IMR-90 (cell line): ENCODE results near the gene CHDH. TPM values are rescaled to one million over a fixed set of nuclear protein-coding genes. Genes with fewer than 3 reads are reported as not detected.
A peak's percentile ranks its signal among the peaks of the same experiment; 100 is the strongest.

Experiments
- ATAC-seq: fragments of 200-7000 bp; cut with Tn5 transposase; 2 replicates; pipeline ENCODE4 v1.9.1; 2020; ENCODE audit warnings: low read depth, mild to moderate bottlenecking, moderate library complexity
- BruUV-seq: library from RNA; stranded (reverse); fragments of 400-500 nt; replicated peaks from 2 replicates; lab custom pipeline; 2021; lab: Mats Ljungman, UMichigan
- CTCF ChIA-PET: fragments of 300-600 bp; formaldehyde crosslinking; extraction: SDS; loops from one replicate; lab custom pipeline; 2021; ENCODE audit warnings: antibody characterized with exemption; lab: Yijun Ruan, JAX
- POLR2A ChIA-PET: fragments of 300-600 bp; sonication (Branson Sonifier 250); formaldehyde crosslinking; loops from one replicate; lab custom pipeline; 2022; ENCODE audit warnings: antibody characterized with exemption; ENCODE audit not compliant: unreplicated experiment; lab: Charles Lee
- DNase-seq: peaks from one replicate; pipeline ENCODE4 v3.0.0; 2013
- H2AFZ ChIP-seq: replicated peaks from 2 replicates; pipeline ENCODE3; 2013; ENCODE audit warnings: low read length, mild to moderate bottlenecking; ENCODE audit not compliant: poor library complexity
- H2AK5ac ChIP-seq: 2 replicates; pipeline ENCODE4 v1.6.1; 2013; ENCODE audit warnings: low read depth, low read length, inconsistent platforms
- H2AK9ac ChIP-seq: replicated peaks from 2 replicates; pipeline ENCODE3; 2013; ENCODE audit warnings: mild to moderate bottlenecking, low read depth, low read length, moderate library complexity; ENCODE audit not compliant: poor library complexity
- H2BK120ac ChIP-seq: 2 replicates; pipeline ENCODE4 v1.6.1; 2013; ENCODE audit warnings: low read depth, low read length, inconsistent platforms
- H2BK15ac ChIP-seq: 3 replicates; pipeline ENCODE4 v1.6.1; 2013; ENCODE audit warnings: low read depth, low read length, inconsistent platforms
- H2BK20ac ChIP-seq: 2 replicates; pipeline ENCODE4 v1.6.1; 2013; ENCODE audit warnings: low read depth, mild to moderate bottlenecking, inconsistent platforms, low read length, moderate library complexity
- H2BK5ac ChIP-seq: 2 replicates; pipeline ENCODE4 v1.6.1; 2013; ENCODE audit warnings: mild to moderate bottlenecking, low read depth, low read length, inconsistent platforms; ENCODE audit not compliant: poor library complexity, severe bottlenecking
- H3K14ac ChIP-seq: replicated peaks from 2 replicates; pipeline ENCODE4 v1.6.1; 2013; ENCODE audit warnings: low read depth, low read length, inconsistent platforms
- H3K18ac ChIP-seq: 2 replicates; pipeline ENCODE4 v1.6.1; 2013; ENCODE audit warnings: low read depth, low read length, control low read depth
- H3K23ac ChIP-seq: 2 replicates; pipeline ENCODE4 v1.6.1; 2013; ENCODE audit warnings: low read depth, low read length, inconsistent platforms
- H3K27ac ChIP-seq: 2 replicates; pipeline ENCODE4 v1.5.1; 2013; ENCODE audit warnings: mild to moderate bottlenecking, control low read depth, low read length; ENCODE audit not compliant: insufficient read depth
- H3K27me3 ChIP-seq: 2 replicates; pipeline ENCODE4 v1.6.1; 2013; ENCODE audit warnings: low read length; ENCODE audit not compliant: control insufficient read depth, insufficient read depth
- H3K36me3 ChIP-seq: 2 replicates; pipeline ENCODE4 v1.6.1; 2013; ENCODE audit warnings: low read length, mixed read lengths; ENCODE audit not compliant: control insufficient read depth, insufficient read depth
- H3K4ac ChIP-seq: 2 replicates; pipeline ENCODE4 v1.6.1; 2013; ENCODE audit warnings: low read depth, low read length, inconsistent platforms
- H3K4me1 ChIP-seq: 2 replicates; pipeline ENCODE4 v1.6.1; 2013; ENCODE audit warnings: low read length, mixed read lengths; ENCODE audit not compliant: control insufficient read depth, insufficient read depth
- H3K4me2 ChIP-seq: 2 replicates; pipeline ENCODE4 v1.6.1; 2013; ENCODE audit warnings: low read depth, mild to moderate bottlenecking, control low read depth, low read length, moderate library complexity
- H3K4me3 ChIP-seq: 2 replicates; pipeline ENCODE4 v1.5.1; 2013; ENCODE audit warnings: low read depth, mild to moderate bottlenecking, control low read depth, low read length, moderate library complexity; ENCODE audit not compliant: insufficient read depth
- H3K56ac ChIP-seq: 2 replicates; pipeline ENCODE4 v1.6.1; 2013; ENCODE audit warnings: low read length, inconsistent platforms; ENCODE audit not compliant: insufficient read depth; ENCODE audit errors: extremely low read depth
- H3K79me1 ChIP-seq, 2 experiments: 2 replicates each; pipeline ENCODE4 v1.6.1; 2013; ENCODE audit warnings: low read length in 2 of 2, inconsistent platforms in 1 of 2, low read depth in 1 of 2
- H3K9ac ChIP-seq: 2 replicates; pipeline ENCODE4 v1.6.1; 2013; ENCODE audit warnings: low read depth, low read length, control low read depth
- H3K9me1 ChIP-seq: 2 replicates; pipeline ENCODE4 v1.6.1; 2013; ENCODE audit warnings: low read length, inconsistent platforms; ENCODE audit not compliant: insufficient read depth
- H3K9me3 ChIP-seq: 2 replicates; pipeline ENCODE4 v1.6.1; 2013; ENCODE audit warnings: low read length; ENCODE audit not compliant: control insufficient read depth, insufficient read depth
- H4K20me1 ChIP-seq: 2 replicates; pipeline ENCODE4 v1.6.1; 2013; ENCODE audit warnings: low read length, inconsistent platforms; ENCODE audit not compliant: insufficient read depth
- H4K5ac ChIP-seq: 2 replicates; pipeline ENCODE4 v1.6.1; 2013; ENCODE audit warnings: mild to moderate bottlenecking, low read depth, low read length, control low read depth
- H4K8ac ChIP-seq, 2 experiments: 2 replicates each; pipeline ENCODE4 v1.6.1; 2013; ENCODE audit warnings: low read depth in 2 of 2, low read length in 2 of 2, control low read depth in 1 of 2, inconsistent platforms in 1 of 2
- H4K91ac ChIP-seq: 2 replicates; pipeline ENCODE4 v1.6.1; 2013; ENCODE audit warnings: low read depth, low read length, inconsistent platforms; ENCODE audit not compliant: insufficient read depth
- CHD1 ChIP-seq: IDR thresholded peaks from 2 replicates; pipeline ENCODE4 v1.6.1; 2012; ENCODE audit warnings: low read depth, low read length, improper control_type of control experiment
- POLR2A ChIP-seq: IDR thresholded peaks from 2 replicates; pipeline ENCODE4 v1.6.1; 2012; ENCODE audit warnings: mild to moderate bottlenecking, low read depth, low read length
- SMC3 ChIP-seq: fragments of 150-350 bp; IDR thresholded peaks from 2 replicates; pipeline ENCODE4 v1.6.1; 2016; ENCODE audit warnings: low read depth, mild to moderate bottlenecking, antibody characterized with exemption, low read length, moderate library complexity
- WGBS, 2 experiments: methylation state at CpG; one replicate each; pipeline versions ENCODE4 v1.1.5 to v1.1.7; 2013; ENCODE audit warnings: missing lambda C conversion rate in 2 of 2; ENCODE audit not compliant: insufficient read length in 1 of 2; ENCODE audit errors: extremely low coverage in 2 of 2; 5-methylcytosine and 5-hydroxymethylcytosine counted together
- dilution Hi-C: fragments of 300-500 bp; cut with HindIII; formaldehyde crosslinking; loops from one replicate; pipeline ENCODE4 v1.14.3; 2018; ENCODE audit warnings: low sequenced_read_pairs; ENCODE audit not compliant: unreplicated experiment
- in situ Hi-C: fragments of 300-500 bp; cut with MboI; formaldehyde crosslinking; loops from 3 replicates; pipeline ENCODE4 v1.14.3; 2019; ENCODE audit warnings: low sequenced_read_pairs, inconsistent platforms, mixed read lengths
- intact Hi-C: fragments of 100-400 bp; cut with micrococcal nuclease; formaldehyde crosslinking; loops from 2 replicates; pipeline ENCODE4 v1.10.0; 2022
- polyA plus RNA-seq, 3 experiments: library from polyadenylated mRNA; depleted of rRNA; stranded (reverse); fragments of >200 nt; gene quantifications; 2 replicates each; pipeline ENCODE4 v1.2.3, GENCODE V29; 2012; ENCODE audit warnings: low replicate concordance in 1 of 3
- total RNA-seq: library from RNA; depleted of rRNA; stranded (reverse); fragments of >200 nt; gene quantifications from 2 replicates; pipeline ENCODE4 v1.2.3, GENCODE V29; 2012

CHDH gene
- total and polyA plus RNA-seq, 2 of the 4 experiments (the other 2 are of a cell fraction), result under 0.01 to 0.19 TPM

GRCh38 chr3:53803816-53804695 lies 42.2 kb downstream of the CHDH start:
- TF ChIP-seq POLR2A, result no peak
- no peak for TF ChIP-seq CHD1
- TF ChIP-seq SMC3, result no peak
- peak overlapping the region; percentile 41 for H2BK5ac ChIP-seq
- WGBS, 2 experiments, result 92% methylated on average over 4 of the region's 20 CpGs; no CpG with 5 or more reads in 1 of the 2 experiments
- H4K5ac ChIP-seq, result peak overlapping the region; percentile 47; the same call in 1 of the 2 replicates
- H2AK5ac ChIP-seq, result peak overlapping the region; percentile 70; the same call in 1 of the 2 replicates
- peak overlapping the region; percentile 93 for H3K14ac ChIP-seq
- no peak for DNase-seq
- peak overlapping the region; percentile 95 for H3K4ac ChIP-seq
- peak overlapping the region; percentile 98 for H2BK120ac ChIP-seq
- H2BK15ac ChIP-seq, result peak overlapping the region; percentile 99; the same call in 1 of the 3 replicates
- no peak overlapping the region; the same call in 1 of the 2 replicates for H3K27ac ChIP-seq
- POLR2A ChIA-PET, result no interaction called here
- no peak overlapping the region for H3K9ac ChIP-seq
- H3K56ac ChIP-seq, result no peak overlapping the region
- H4K91ac ChIP-seq, result peak overlapping the region; percentile 91
- no peak overlapping the region for H3K23ac ChIP-seq
- H3K27me3 ChIP-seq, result no peaks in the 10 kb centered on the region; the same call in 1 of the 2 replicates
- H3K4me2 ChIP-seq, result no peak overlapping the region
- dilution Hi-C loops, result no loop called here
- H4K20me1 ChIP-seq, result no peaks in the 10 kb centered on the region
- intact Hi-C loops, result no loop called here
- ATAC-seq, result no peak
- H3K9me3 ChIP-seq, result no peaks in the 10 kb centered on the region
- BruUV-seq, result no TSS peak
- H2AK9ac ChIP-seq, result peak overlapping the region; percentile 91
- in situ Hi-C loops, result no loop called here
- peaks cover 20% of the 10 kb centered on the region for H3K9me1 ChIP-seq
- peaks cover 14% of the 10 kb centered on the region for H3K4me1 ChIP-seq
- H4K8ac ChIP-seq, result peak overlapping the region; percentile 15 to 94; a peak in 3 of 4 replicates
- H3K18ac ChIP-seq, result peak overlapping the region; percentile 22; the same call in 1 of the 2 replicates
- H3K36me3 ChIP-seq, result no peaks in the 10 kb centered on the region
- peak overlapping the region; percentile 94 for H2AFZ ChIP-seq
- H3K79me1 ChIP-seq, result no peaks in the 10 kb centered on the region
- no peak overlapping the region for H3K4me3 ChIP-seq
- CTCF ChIA-PET, result no interaction called here
- H2BK20ac ChIP-seq, result peak overlapping the region; percentile 98
